ENCODE data around the gene MAPK4. TPM values are rescaled to one million over a fixed set of nuclear protein-coding genes. Genes with fewer than 3 reads are reported as not detected.
A peak's percentile ranks its signal among the peaks of the same experiment; 100 is the strongest.

The MAPK4 gene
- total and polyA plus RNA-seq, 2 donors from 2014 or later: 9.0 to 9.2 TPM

- Histone ChIP-seq H3K9ac (ENCODE audit: low read length in 3 of 3) (no peak overlapping the region), H3K27me3 (ENCODE audit: control insufficient read depth, insufficient read depth, low read length) (no peaks in the 10 kb centered on the region), H3K27ac (ENCODE audit: low read depth in 2 of 2, low read length in 2 of 2) (no peak overlapping the region), H3K9me3 (ENCODE audit: control insufficient read depth in 2 of 3, insufficient read depth in 1 of 3, low read length in 3 of 3) (peaks cover 0 to 9% (median 2%) of the 10 kb centered on the region in 3 donors), H3K4me3 (ENCODE audit: low read length in 3 of 3) (no peak overlapping the region), H3K4me1 (ENCODE audit: control insufficient read depth in 2 of 3, insufficient read depth in 2 of 3, low read depth in 1 of 3, low read length in 3 of 3) (no peaks in the 10 kb centered on the region), H3K36me3 (ENCODE audit: control insufficient read depth in 2 of 3, insufficient read depth in 3 of 3, low read length in 3 of 3) (no peaks in the 10 kb centered on the region)
- no peak for TF ChIP-seq CTCF (IDR thresholded peaks at IDR 0.05; ENCODE audit: borderline replicate concordance, extremely low read depth, insufficient read depth)
- intact Hi-C loops (cut with DNase I): no loop called here
- FAIRE-seq: no peak
- peak in 4 of 5 donors; percentile 46 to 61 (median 53) for DNase-seq
Measured at GRCh38 chr18:50665519-50665918, 105.6 kb downstream of the MAPK4 start.

- Histone ChIP-seq H3K4me3 (ENCODE audit: low read length in 3 of 3) (no peak overlapping the region), H3K4me1 (ENCODE audit: control insufficient read depth in 2 of 3, insufficient read depth in 2 of 3, low read depth in 1 of 3, low read length in 3 of 3) (no peaks in the 10 kb centered on the region), H3K36me3 (ENCODE audit: control insufficient read depth in 2 of 3, insufficient read depth in 3 of 3, low read length in 3 of 3) (no peaks in the 10 kb centered on the region), H3K27ac (ENCODE audit: low read depth in 2 of 2, low read length in 2 of 2) (no peak overlapping the region), H3K9ac (ENCODE audit: low read length in 3 of 3) (no peak overlapping the region), H3K9me3 (ENCODE audit: control insufficient read depth in 2 of 3, insufficient read depth in 1 of 3, low read length in 3 of 3) (peaks cover 0 to 7% (median 2%) of the 10 kb centered on the region in 3 donors), H3K27me3 (ENCODE audit: control insufficient read depth, insufficient read depth, low read length) (no peaks in the 10 kb centered on the region)
- intact Hi-C loops (cut with DNase I): no loop called here
- DNase-seq: no peak
- TF ChIP-seq CTCF (IDR thresholded peaks at IDR 0.05; ENCODE audit: borderline replicate concordance, extremely low read depth, insufficient read depth): no peak
- FAIRE-seq: no peak
Measured at GRCh38 chr18:50666536-50666935, 106.6 kb downstream of the MAPK4 start.

GRCh38 chr18:50671376-50671775 is 111.5 kb downstream of the MAPK4 start:
- FAIRE-seq: no peak
- H3K9me3 ChIP-seq (ENCODE audit: control insufficient read depth in 2 of 3, insufficient read depth in 1 of 3, low read length in 3 of 3): no peaks in the 10 kb centered on the region

More at GRCh38 chr18:50671376-50671775, 111.5 kb downstream of the MAPK4 start:
- intact Hi-C loops (cut with DNase I): no loop called here
- no peak for TF ChIP-seq CTCF (IDR thresholded peaks at IDR 0.05; ENCODE audit: borderline replicate concordance, extremely low read depth, insufficient read depth)
- no peak for DNase-seq
- Histone ChIP-seq H3K4me1 (ENCODE audit: control insufficient read depth in 2 of 3, insufficient read depth in 2 of 3, low read depth in 1 of 3, low read length in 3 of 3) (peaks cover 0 to 2% (median 0%) of the 10 kb centered on the region in 3 donors), H3K9ac (ENCODE audit: low read length in 3 of 3) (no peak overlapping the region), H3K27me3 (ENCODE audit: control insufficient read depth, insufficient read depth, low read length) (no peaks in the 10 kb centered on the region), H3K36me3 (ENCODE audit: control insufficient read depth in 2 of 3, insufficient read depth in 3 of 3, low read length in 3 of 3) (no peaks in the 10 kb centered on the region), H3K27ac (ENCODE audit: low read depth in 2 of 2, low read length in 2 of 2) (no peak overlapping the region), H3K4me3 (ENCODE audit: low read length in 3 of 3) (no peak overlapping the region)
